ENCODE results near the gene MAPKAP1. TPM values are rescaled to one million over a fixed set of nuclear protein-coding genes. Genes with fewer than 3 reads are reported as not detected.

The MAPKAP1 gene
- total RNA-seq, 1 donor from 2014 or later = 66.5 TPM

DNA sequence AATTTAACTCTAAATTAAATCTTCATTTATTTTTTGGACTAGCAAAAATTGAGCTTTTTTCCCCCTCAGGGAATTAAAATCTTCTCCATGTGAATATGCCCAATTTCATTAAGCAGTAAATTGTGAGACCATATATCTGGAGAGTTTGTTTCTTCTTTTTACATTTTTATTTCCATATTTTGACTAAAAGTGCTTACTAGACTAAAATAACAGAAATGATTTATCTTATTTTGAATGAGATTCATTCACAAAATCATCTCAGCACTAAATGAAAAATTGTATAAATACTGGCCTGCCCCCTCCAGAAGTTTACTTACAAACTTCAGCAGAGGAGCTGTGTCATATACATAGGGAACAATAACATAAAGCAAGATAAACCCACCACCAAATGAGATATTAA lies 26.6 kb downstream of the MAPKAP1 start:
- intact Hi-C loops (cut with micrococcal nuclease) = no loop called here

DNA sequence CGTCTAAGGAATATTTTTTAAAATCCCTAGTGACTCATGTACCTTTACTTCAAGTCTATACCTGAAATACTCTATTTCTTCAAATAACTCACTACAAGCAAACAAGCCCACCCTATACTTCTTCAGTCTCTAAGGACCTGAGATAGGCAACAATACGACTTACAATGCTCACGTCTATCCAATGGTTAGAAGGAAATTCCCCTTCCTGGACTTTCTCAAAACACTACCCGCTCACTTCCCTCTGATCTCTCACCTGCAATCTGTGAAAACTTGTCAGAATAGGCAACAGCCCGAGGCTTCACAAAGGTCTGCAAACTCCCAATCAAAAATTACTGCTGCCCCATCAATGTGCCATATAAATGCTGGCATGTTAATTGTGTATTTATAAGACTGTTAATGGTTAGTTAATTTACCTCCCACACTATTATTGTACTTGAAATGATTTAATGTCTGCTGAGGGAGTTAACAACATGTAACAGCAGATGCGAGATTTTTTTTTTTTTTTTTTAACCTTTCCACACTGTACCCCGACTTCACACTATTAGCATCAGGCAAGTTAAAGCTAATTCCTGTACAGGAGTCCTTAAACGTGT lies 27.3 kb downstream of the MAPKAP1 start:
- intact Hi-C loops (cut with micrococcal nuclease) = no loop called here

DNA sequence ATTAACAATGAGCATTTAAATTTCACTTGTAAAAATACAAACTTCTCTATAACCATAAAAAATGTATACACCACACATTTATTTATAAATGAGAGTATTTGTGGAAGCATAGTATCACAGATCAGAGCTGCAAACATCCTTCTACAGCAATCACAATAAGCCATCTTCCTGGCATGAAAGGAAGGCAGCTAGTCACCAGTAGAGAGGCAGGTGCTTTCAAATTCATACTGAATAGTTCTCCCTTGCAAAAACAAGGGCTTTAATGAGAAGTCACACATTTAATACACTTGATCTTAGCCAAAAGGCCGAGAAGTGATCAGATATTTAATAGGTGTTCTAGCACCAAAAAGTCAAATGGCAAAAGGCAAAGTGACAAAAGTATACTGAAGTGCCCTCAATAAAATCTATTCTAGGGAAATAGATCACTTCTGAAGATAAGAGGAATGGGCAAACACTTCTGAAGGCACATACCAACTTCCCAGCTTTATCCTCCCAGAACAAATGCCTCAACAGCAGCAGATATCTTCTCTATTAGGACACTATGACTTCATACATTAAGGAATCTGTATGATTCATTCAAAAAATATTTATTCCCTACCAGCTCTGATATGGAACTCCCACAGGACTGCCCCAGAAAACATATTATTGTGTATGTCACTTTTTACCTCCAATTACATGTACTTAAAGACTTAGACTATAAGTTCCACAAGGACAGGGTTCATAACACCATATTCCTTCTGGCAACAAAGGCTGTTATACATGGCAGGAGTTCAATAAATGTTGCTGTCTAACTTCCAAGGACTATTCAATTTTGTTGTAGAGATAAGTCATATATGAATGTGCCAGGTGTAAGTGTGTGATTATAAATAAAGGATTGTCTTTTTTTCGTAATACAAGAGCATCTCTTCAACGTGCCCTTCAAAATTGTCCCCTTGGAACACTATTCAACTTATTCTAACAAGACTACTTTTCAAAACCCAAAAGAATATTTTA lies 31.7 kb downstream of the MAPKAP1 start:
- intact Hi-C loops (cut with micrococcal nuclease) = no loop called here

DNA sequence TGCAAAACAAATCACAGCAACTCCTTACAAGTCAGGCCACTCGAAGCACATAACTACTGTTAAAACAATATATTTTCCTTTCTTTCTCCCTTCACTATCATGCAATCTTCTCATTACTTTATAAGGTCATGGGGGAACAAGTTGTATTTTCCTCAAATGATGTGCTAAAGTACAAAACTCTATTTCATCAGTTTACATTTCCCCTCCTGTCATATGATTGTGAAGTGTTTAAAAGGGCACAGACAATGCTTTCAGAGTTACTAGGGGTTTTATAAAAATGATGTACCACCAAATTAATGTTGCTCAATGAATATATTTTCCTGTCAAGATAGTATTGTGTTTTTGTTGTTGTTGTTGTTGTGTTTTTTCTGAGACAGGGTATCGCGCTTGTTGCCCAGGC lies 34.1 kb downstream of the MAPKAP1 start:
- intact Hi-C loops (cut with micrococcal nuclease) = no loop called here

DNA sequence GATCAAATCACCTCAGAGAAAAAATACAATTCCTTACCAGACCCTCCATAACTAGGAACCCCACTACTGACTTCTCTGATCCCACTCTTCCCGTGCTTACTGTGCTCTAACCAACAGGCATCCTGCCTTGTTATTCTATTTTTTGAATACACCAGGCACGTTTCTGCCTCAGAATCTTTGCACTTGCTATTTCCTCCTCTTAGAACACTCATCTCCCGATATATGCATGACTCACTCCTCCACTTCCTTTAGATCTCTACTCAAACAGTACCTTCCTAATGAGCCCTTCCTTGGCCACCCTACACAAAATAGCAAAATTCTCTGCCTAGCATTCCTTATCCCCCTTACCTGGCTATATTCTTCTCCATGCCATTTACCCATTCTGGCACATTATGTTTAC lies 43.9 kb downstream of the MAPKAP1 start:
- intact Hi-C loops (cut with micrococcal nuclease) = no loop called here

DNA sequence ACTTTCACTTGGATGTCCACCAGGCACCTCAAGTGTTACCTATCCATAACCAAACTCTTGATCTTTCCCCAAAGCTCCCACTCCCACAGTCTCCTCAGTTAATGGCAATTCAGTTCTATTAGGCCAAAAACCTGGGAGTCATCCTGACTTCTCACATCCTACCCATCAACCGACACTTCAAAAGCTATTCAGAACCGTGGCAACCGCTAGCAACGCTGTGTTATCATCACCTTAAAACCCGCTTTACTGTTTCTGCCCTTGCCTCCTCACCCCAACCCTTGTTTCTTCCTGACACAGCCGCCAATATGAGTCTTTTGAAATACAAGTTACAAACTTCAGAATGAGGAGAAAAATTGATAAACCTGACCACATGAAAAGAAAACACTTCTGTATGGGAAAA lies 46.5 kb downstream of the MAPKAP1 start:
- intact Hi-C loops (cut with micrococcal nuclease) = no loop called here

DNA sequence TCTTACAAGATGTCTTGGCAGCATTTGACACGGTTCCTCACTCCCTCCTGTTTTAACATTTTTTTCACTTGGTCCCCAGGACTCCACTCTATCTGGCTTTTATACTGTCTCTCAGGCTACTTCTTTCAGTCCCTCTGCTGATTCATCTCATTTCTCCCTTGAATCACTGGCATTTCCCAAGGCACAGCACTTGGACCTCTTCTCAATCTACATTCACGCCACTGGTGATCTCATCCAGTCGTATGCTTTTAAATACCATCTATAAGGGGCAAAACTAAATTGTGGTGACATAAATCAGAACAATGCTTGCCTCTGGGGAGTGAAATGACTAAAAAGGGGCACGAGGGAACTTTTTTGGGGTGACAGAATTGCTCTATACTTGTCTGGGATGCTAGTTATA lies 47.1 kb downstream of the MAPKAP1 start:
- intact Hi-C loops (cut with micrococcal nuclease) = no loop called here

DNA sequence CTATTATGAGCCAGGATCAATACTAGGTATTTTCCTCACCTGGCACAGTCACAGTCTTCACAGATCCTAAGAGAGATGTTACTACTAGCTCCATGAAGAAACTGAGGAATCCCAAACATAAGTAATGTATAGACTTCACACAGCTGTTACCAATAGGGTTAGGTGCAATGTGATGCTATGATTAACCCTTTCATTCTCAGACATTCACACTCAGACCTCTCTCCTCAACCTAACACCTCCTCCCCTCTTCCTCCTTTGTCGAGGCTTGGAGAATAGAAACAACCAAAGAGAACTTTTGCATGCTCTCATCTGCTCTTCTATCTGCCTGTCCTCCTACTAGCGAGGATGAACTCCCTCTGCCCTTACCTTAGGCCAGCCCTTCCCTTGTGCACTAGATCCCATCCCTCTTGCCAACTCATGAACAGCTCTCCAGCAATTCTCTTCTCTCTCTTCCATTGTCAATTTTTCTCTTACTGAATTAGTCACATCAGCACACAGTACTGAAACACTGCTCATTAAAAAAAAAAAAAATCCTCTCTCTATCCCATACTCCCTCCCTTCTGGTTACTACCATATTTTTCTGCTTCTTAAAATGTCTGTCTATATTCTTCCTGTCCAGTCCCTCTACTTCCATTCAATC lies 47.7 kb downstream of the MAPKAP1 start:
- intact Hi-C loops (cut with micrococcal nuclease) = no loop called here

DNA sequence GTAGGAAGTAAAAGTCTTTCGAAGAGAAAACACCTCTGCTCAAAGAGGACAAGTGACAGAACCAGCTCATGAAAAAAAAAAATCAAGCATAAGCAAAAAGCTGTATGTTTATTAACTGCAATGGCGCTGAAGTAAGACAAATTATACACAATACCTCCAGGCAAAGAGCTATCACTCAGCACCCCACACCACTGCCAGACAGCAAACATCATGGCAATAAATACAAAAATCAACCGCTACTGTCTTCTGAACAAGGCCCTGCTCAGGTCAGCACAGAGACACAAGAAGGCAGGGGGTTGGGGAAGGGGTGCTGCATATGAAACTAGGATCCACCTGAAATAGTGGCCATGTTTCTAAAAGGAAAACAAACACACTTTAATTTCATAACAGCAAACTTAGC lies 50.4 kb downstream of the MAPKAP1 start:
- intact Hi-C loops (cut with micrococcal nuclease) = no loop called here

DNA sequence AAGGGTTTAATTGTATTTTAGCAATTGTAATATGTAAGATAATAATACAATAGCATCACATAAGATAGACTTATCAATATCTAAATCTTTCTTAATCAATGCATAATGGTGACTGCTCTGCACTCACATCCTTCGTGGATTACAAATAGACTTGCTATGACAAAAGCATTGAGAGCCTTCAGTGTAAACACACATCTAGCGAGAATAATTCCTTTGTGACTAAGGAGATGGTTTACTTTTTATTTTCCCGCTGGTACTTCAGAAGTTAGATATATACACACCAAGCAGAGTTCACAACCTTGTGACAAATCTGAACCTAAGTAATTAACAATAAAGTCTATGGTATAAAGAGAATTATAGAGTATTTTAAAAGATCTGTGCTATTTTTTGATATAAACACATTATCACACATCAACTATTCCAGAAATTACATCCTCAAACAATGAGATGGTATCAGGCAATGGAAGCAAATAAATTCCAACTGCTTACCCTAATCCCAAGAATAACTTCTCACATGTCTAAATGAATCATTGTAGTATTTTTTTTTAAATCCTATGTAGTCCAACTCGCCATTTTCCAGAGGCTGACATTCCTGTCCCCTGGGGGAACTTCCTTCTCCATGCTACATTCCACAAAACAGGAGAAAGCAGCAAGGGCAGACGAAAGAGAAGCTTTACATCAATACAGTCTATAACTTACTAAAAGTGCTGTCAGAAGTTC lies 51.2 kb downstream of the MAPKAP1 start:
- intact Hi-C loops (cut with micrococcal nuclease) = no loop called here

DNA sequence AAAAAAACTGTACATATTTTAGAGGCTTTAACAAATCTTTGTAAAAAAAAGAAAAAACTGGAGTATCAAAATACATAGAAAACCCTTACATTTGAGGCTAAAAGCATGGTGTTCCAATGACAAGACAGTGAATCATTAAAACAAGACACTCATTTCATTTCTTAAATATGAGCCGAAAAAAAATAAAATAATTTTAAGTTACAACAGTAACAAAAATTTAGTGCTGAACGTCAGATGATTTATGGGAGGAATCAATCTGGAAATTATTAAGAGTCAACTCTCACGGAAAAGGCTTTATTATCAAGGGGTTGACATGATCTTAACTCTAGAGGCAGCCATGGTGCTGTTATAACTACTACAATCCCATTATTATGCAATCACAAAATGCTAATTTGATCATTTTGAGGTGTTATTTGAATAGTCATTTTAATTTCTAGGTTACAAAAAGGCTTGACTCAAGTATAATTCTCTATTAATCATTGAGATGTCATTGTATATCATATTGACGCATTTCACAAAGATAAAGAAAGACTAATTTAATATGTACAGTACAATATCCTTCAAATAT lies 51.9 kb downstream of the MAPKAP1 start:
- intact Hi-C loops (cut with micrococcal nuclease) = no loop called here

DNA sequence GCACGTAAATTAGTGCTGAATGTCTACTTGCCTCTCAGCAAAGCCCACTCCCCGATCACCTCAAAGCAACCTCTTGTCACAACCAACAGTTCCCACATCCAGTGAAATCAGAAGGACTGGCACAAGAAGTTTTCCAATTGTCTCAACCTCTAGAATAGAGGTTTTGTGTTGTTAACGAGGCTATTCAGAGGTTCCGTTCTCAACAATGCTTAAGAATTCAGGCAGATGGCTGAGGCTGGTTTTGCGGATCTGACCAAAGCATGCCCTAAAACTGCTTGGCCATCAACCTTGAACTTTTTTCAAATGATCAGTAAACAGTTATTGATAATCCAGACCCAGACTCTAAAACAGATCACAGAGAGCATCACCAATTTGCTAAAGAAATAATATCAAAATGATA lies 52.9 kb downstream of the MAPKAP1 start:
- intact Hi-C loops (cut with micrococcal nuclease) = no loop called here

DNA sequence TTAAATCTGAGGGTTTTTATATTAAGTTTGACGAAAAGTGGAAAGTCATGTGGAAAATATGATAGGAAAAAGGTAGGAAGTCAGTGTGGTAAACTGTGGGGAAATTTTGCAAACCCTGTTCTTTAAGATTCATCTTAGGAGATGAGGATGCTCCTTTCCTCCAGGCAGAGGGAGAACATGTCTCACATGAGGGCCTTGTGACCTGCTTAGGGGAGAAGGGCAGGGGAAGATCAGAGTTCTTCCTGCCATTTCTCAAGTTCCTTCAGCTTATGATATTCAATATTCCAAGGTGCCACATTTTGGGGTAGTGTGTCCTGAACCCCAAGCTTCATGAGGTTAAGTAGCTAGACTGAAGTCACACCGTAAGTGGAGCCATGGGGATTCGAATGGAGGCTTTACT lies 53.7 kb downstream of the MAPKAP1 start:
- intact Hi-C loops (cut with micrococcal nuclease) = no loop called here

DNA sequence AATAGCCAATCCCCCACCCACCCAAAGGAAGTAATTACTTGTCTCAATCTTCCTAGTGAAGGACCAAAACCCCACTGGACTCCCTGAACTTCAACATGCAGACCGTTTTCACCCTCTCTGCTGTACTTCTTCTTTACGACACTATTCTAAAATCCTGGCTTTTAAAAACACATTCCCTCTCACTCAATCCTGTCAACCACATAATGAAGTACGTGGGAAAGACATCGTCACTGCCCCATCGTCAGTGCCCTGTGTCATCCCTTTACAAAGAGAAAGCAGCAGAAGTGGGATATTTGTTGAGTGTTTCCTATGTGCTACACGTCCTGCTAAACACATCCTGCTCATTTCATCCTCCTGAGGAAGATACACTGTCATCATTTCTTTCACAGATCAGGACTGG lies 54.2 kb downstream of the MAPKAP1 start:
- intact Hi-C loops (cut with micrococcal nuclease) = no loop called here

DNA sequence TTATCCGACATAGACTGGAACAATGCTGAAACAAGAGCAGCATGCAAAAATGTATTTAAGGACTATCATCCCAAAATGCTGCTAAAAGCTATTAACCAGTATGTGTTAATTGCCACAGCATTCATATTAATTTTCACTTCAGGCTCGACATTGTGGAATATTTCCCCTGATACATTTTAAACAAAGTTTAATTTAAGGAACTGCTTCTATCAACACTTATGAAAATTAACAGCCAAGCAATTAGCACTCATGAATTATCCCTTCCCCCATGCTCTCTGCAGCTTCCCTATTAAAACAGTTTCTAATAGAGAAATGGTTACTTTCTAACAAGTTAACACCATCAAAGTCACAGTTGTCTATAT lies 54.8 kb downstream of the MAPKAP1 start:
- intact Hi-C loops (cut with micrococcal nuclease) = no loop called here

DNA sequence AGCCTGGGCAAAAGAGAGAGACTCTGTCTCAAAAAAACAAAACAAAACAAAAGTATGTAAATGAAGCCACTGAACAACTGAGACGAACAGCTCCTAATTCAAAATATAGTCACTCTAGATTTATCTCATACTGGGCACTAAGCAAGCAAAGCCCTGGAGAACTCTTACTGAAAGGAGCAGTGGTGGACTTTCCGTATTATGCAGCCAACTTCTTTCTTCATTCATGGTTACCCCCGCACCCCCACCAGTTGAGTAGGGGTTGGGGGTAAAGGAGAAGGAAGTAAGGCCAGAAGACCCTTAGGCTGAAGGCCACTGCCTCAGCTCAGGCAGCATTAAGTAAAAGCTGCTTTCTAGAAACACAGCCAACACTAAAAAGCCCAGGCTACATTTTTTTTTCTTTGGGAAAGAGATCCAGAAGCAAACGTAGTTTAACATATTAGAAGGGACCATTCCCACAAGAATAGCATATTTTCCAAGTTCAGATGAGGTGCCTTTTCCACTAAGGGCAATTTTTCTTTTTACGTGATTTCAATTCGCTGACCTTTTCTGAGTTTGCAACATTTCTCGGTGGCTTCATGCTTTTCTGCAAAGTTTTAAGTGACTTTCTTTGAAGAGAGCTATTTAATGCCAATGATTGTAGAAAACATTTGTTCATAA lies 55.3 kb downstream of the MAPKAP1 start:
- intact Hi-C loops (cut with micrococcal nuclease) = no loop called here

DNA sequence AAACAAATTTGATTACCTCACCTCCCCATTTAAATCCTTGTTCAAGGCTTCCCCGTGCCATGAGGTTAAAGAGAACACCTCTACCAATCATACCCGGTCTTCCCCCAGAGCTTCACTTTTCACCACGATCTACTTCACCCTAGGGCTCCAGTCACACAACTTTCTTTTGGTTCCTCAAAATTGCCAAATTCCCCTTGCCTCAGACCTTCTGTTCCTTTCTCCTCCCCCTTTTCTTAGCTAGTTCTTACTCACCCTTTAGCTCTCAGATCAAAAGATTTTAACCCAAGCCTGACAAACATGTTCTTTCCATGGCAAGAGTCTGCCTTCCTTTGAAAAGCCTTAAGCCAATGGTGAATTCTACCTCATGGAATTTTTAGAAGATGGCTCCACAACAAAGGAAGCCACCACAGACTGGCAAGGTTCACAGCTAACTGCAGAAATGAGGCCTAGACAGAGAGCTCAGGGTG lies 56.7 kb downstream of the MAPKAP1 start:
- intact Hi-C loops (cut with micrococcal nuclease) = no loop called here

DNA sequence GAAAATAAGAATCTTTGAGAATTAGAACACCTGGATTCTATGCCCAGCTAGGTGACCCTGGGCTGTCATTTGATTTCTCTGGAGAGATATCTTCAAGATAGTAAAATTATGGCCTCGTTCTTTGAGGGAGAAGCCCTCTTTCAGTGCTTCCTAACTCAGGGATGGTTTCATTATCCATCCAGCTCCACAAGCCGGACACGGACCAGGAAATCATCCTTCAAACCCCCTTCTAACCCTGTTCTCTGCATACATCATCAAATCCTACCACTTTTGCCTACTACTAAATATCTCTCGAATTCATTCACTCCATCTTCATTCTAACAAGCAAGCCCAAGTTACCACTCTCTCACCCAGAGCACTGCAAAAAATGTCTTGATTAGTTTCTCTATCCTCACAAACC lies 57.2 kb downstream of the MAPKAP1 start:
- intact Hi-C loops (cut with micrococcal nuclease) = loop anchor here (10.0 kb wide), 1 partner anchor 95 kb away; the partner anchor contains the start of gene PBX3

DNA sequence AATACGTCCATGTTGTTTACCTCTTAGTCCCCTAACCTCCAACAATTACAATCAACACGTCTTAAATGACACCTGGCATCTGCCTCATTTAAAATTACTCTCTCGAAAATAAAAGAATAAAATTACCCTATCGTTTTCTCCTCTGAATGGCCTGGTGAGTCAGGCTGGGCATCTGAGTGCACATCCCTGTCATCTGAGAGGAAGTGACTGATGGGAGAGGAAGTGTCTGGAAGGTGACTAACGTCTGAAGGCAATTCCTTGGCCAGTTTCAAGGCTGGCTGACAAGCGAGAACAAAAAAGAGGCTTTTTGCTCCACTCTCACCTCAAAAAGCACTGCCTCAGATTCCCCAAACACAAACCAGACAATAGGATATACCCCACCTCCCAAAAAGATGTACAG lies 57.7 kb downstream of the MAPKAP1 start:
- intact Hi-C loops (cut with micrococcal nuclease) = loop anchor here (10.0 kb wide), 1 partner anchor 95 kb away; the partner anchor contains the start of gene PBX3

DNA sequence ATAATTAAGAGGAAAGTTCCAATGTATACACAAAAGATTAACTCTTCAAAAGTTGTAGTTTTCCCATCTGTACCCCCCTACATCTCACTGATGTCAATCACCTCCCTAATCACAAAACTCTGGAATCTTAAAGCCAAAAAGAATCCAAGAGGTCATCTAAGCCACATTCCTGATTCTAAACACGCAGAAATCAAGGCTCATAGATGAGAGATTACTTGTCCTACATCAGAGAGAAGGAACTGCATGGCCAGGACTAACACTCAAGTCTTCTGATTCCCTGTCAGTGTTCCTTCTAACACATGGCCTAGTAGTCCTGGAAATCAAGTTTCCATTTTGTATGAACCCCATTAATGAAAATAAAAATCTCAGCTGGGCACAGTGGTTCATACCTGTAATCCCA lies 58.7 kb downstream of the MAPKAP1 start:
- intact Hi-C loops (cut with micrococcal nuclease) = loop anchor here (10.0 kb wide), 1 partner anchor 97 kb away; the partner anchor contains the start of gene PBX3

Data from T-helper 2 cell treated with Interferon-gamma antibody and Interleukin-4, amounts not matched to agents 100 ng/mL and 5 ng/mL, for 36 hours (primary cell).